HPDE6-E6E7 (cell line): Measurements from ENCODE around the gene PHLDB1.
"Not testable (repeated sequence)": the region's sequence is repeated elsewhere in the genome, so short reads cannot be mapped to it uniquely, and the experiment has no call there.

Source experiments
- DNase-seq: peaks from one replicate; pipeline ENCODE4 v3.0.0; 2011; ENCODE audit warnings: missing footprints; ENCODE audit errors: extremely low spot score

PHLDB1 gene

GRCh38 chr11:118659314-118659952, 52.0 kb downstream of the PHLDB1 start:
- DNase-seq = peak; percentile 87

- no peak for DNase-seq
Measured at GRCh38 chr11:118659953-118660680, 52.7 kb downstream of the PHLDB1 start.

GRCh38 chr11:118660681-118661424, 53.4 kb downstream of the PHLDB1 start:
- DNase-seq = no peak

GRCh38 chr11:118661425-118662301, 54.2 kb downstream of the PHLDB1 start:
- DNase-seq = no peak

GRCh38 chr11:118662401-118663271, 55.2 kb downstream of the PHLDB1 start:
- no peak for DNase-seq

- no peak for DNase-seq
Measured at GRCh38 chr11:118663381-118663780, 56.0 kb downstream of the PHLDB1 start.

GRCh38 chr11:118663902-118664301, 56.5 kb downstream of the PHLDB1 start:
- no peak for DNase-seq

GRCh38 chr11:118666371-118666770, 59.0 kb downstream of the PHLDB1 start:
- DNase-seq = no peak

- DNase-seq = no peak
Measured at GRCh38 chr11:118670063-118670462, 62.6 kb downstream of the PHLDB1 start.

GRCh38 chr11:118671254-118671653, 63.8 kb downstream of the PHLDB1 start:
- DNase-seq = no peak

- DNase-seq = no peak
Measured at GRCh38 chr11:118672846-118673245, 65.4 kb downstream of the PHLDB1 start.

- DNase-seq = no peak
Measured at GRCh38 chr11:118673361-118674081, 66.1 kb downstream of the PHLDB1 start.

GRCh38 chr11:118674082-118674435, 66.6 kb downstream of the PHLDB1 start:
- no peak for DNase-seq

- no peak for DNase-seq
Measured at GRCh38 chr11:118677977-118678376, 70.6 kb downstream of the PHLDB1 start.

- not testable (repeated sequence) for DNase-seq
Measured at GRCh38 chr11:118678908-118679307, 71.5 kb downstream of the PHLDB1 start.

GRCh38 chr11:118679483-118679882, 72.1 kb downstream of the PHLDB1 start, which contains the start of gene TREH:
TREH (minus strand) TSS chr11:118679650; CDS start chr11:118679627, 23 bp downstream.
- DNase-seq = no peak

- no peak for DNase-seq
Measured at GRCh38 chr11:118682372-118682771, 75.0 kb downstream of the PHLDB1 start.

- DNase-seq = not testable (repeated sequence)
Measured at GRCh38 chr11:118682939-118683338, 75.5 kb downstream of the PHLDB1 start.

GRCh38 chr11:118684187-118684586, 76.8 kb downstream of the PHLDB1 start:
- DNase-seq = no peak

GRCh38 chr11:118687906-118688305, 80.5 kb downstream of the PHLDB1 start:
- DNase-seq = no peak
